NCI-H2029 (cell line): Measurements from ENCODE around the gene GRN.
"Not testable (repeated sequence)": the region's sequence is repeated elsewhere in the genome, so short reads cannot be mapped to it uniquely, and the experiment has no call there.

Experiments
- DNase-seq: peaks from one replicate; lab custom pipeline; 2025; lab: John Stamatoyannopoulos, UW

Gene GRN

DNA sequence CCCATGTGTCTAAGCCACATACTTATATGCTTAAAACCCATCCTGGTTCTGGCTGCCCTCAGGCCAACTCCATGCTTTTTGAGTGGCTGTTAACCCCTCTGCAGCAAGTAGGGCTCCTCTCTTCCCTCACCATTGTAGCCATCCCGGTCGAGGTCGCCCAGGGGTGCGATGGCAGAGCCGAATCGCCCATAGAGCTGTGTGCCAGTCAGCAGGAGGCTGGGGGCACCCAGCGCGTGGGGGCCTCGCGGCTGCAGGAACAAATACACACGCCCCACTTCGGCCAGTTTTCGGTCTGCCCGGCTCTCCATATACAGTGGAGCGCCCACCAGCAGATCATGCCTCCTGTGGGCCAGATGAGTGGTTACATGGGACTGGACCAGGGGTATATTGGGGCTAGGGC, 38.3 kb downstream of the GRN start:
- no peak for DNase-seq

DNA sequence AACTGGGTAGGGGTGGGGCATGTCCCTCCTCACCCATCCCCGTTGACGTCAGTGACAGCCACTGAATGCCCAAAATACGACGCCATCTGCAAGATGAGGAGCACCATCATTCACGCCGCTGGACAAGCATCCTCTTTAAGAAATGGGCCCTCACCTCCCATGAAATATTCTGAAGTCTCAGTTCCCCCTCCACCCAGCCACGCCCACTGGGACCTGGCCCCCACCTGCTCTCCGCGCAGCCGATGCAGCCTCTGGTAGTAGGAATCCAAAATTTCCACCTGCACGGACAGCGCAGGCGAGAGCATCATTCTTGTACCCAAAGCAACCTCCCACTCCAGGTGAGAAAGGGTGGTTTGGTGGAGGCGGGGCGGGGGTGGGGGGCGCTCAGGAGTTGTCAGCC, 38.8 kb downstream of the GRN start:
- no peak for DNase-seq

DNA sequence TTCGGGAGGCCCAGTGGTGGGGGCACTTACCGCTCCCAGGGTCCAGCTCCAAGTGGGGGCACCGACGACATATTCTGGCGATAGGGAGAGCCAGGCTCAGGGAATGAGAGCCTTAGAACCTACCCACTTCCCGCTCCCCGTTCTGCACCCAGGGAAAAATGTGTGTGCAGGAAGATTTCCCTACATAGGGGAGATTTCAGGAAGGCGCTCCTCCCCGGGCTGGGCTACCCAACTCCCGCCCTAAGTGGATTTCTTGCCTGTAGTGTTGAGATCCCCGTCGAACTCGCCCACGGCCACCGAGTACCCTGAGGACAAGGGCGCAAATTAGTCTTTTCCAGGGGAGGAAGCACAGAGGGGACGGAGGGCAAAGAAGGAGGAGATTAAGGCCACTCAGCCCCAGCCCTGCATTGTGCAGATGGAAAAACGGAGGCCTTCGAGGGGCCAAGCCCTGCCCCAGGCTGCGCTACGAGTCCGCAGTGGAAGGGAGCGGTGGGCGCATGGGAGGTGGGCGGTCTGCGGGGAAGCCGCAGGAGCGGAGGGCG, 39.2 kb downstream of the GRN start:
- no peak for DNase-seq

DNA sequence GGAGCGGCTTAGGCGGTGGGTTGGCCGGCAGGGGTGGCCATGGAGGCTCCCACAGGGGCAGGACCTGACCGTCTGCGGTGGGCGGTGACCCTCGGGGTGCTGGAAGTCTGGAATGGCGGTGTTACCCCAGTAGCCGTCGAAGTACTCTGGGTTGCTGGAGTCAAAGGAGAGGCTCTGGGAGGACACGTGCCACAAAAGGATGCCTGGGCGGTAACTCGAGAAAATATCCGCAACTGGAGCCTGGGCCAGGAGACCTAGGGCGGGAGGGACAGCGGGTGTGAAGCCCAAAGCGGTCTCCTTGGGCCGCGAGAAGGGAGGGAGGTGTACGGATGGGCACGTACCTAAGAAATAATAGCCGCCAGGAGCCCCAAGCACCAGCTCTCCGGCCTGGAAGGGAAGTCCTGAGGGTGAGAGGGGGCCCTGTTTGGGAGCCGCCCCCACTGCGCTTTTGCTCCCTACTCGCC, 39.8 kb downstream of the GRN start:
- DNase-seq: no peak

DNA sequence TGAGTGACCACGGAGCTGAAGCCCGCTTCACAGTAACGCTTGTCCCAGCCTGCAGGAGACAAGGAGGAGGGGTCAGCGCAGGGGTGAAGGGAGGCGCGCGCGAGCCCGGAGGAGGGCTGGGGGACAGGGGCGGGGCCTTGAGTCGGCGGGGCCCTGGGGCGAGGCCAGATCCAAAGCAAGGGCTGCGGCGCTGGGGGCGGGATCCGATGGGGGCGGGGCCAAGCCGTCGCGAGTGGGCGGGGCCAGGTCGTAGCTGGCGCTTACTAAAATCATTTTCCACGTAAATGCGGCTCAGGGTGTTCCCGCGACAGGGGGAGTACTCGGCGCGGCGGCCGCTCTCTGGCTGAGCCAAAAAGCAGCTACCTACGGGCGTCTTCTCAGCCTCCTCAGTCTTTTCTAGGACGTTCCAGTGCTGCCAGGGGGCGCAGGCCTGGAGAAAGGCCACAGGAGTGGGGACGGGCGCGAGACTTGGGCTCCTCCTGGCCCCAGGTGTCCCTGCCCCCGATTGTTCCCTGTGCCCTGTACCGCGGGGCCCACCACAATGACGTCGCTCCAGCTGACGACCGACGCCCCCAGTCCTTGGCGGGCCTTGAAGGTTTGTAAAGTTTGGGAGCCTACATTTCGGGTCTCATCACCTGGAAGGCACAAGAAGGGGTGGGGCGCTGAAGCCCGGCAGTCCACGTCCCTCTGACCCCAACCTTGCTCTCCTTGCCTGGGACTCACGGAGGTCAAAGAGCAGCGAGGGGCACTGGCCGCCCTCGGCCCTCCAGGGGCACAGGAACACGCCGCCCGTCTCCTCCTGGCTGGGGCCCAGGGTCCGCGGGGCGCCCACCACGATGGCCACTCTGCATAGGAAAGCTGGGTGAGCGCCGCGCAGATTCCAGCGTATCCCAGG, 40.4 kb downstream of the GRN start:
- peak; percentile 25 for DNase-seq

DNA sequence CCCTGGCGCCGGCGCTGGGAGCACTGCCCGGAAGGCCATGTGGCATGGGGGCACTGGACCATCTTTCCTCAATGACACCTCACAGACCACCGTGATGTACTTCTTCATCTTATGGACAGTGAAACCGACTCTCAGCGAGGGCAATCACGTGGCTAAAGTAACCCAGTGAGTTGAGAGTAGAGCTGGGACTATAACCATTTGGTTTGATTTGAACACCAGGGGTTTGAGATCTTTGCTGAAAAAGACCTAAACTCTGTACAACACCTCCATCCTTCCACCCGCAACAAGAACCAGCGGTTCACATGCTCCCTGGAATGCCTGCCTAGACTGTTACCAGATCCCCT, 41.1 kb downstream of the GRN start:
- no peak for DNase-seq

DNA sequence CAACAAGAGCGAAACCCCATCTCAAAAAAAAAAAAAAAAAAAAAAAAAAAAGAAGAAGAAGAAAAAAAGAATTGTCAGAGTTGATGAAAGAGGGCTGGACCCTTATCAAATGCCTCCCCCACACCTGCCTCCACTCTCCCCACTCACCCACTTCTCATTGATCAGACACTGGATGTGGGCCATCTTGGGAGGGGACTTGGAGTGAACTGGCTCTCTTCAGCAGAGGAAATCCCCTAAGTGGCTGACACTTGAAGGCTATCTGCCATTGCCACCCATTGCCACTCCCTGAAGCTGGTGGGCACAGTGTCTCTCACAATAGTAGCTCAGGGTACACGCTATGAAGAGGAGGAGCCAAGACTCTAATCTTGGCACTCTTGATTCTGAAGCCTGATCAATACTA, 42.7 kb downstream of the GRN start:
- DNase-seq: no peak

DNA sequence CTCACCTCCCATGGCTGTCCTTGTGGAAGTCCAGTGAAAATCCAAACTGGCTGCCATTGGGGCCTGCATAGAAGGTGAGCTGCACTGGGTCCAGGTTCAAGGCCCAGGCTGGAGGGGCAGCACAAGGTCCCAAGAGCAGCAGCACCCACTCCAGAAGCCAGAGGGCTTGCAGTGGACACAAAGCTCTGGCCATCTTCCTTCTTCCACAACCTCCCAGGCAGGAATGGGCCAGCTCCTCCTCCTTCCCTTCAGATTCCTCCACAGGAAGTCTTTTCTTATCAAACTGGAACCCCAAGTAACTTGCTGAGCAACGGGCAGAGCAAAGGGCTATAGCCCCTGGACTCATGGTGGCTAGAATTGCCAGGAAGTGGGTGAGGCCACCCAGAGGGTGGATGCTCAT, 44.2 kb downstream of the GRN start, which contains the start of gene ITGA2B:
ITGA2B (minus strand) TSS at position 369 of the 400 bp plus-strand sequence; CDS start at position 193, 176 bp downstream.
- no peak for DNase-seq

DNA sequence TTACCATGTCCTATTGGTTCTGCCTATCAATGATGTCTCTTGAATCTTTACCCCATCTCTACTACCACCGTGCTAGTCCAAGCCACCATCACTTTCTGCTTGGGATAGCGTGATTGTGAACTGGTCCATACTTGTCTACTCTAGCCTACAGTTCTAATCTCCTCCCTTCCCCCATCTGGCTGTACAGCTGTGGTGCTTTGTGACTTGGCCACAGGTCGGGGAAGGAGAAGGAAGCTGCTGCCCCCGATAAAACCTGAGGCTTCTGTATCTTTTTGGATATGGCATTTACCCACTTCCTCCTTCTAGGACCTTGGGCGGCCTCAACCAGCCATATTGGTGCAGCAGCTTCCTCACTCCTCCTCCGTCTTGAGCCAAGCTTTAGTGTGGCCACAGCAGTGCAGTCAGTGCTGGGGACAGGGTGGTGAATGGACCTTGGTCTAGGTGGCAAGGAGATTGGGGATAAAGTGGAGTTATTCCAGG, 44.7 kb downstream of the GRN start:
- DNase-seq: no peak

DNA sequence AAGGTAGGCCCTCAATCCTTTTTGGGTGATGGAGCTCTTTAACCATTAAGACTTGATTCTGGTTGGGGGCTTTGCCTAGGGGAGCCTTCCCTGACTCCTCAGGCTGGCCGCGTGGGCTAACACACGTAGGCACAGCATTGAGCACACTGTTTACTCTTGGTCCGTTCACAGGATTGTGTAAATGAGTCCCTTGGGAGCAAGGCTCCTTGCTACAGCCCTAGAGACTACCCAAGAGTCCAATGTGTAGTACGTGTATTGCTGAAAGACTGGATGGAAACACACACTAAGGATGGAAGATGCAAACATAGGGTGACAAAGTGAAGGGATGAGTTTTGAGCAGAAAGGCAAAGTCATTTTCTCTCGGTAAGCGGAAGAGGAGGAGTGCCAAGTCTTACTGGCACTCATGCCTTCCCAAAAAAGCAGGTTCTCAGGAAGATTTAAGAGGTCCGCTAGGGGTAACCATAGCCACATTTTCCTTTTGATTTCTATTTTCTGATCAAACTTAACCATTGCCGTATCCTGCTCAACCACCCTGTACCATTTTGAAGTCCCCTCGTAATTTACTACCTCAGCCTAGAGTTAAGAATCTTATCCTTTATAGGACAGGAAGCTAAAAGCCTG, 45.3 kb downstream of the GRN start:
- DNase-seq: no peak

DNA sequence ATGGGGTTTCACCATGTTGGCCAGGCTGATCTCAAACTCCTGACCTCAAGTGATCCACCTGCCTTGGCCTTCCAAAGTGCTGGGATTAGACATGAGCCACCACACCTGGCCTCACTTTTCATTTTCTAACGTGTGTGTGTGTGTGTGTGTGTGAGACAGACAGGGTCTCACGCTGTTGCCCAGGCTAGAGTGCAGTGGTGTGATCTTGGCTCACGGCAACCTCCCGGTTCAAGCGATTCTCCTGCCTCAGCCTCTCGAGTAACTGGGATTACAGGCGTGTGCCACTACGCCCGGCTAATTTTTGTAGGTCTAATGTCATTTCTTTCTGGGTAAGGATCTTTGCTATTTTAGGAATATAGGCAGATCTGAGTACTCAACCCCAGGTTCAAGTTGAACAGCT, 49.0 kb downstream of the GRN start:
- not testable (repeated sequence) for DNase-seq

DNA sequence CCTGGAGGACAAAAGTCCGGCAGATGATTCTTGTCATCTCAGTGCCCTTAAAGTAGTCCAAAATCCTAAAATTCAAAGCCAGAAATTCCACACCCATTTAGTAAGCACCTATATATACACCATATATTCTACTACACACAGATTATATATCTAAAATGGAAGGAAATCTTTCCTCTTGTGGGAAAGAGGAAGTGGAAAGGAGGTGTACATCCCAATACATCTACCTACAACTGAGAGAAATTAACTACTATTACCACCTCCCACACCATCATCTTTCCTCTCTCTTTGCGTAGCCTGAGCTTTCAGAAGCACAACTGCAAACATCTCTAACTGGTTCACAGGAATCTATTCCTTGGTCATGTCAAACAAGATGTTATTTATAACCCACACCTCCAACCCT, 49.7 kb downstream of the GRN start:
- DNase-seq: no peak

DNA sequence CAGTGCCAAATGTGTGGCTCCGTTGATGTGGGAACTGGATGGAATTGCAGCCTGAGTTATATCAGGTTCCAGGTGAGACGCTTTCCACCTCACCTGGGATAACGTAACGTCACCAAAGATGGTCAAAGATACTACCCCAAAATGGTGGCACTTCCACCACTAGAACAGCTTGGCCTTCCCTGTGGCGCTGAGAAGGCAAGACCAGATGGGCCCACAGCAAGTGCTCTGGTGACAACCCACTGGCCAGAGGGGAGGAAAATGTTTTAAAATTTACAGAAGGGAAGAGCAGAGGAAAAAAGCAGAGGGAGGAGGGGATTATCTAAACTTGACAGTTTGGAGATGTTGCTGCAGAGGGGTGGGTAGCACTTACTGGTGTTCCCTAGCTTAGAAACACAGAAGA, 51.8 kb downstream of the GRN start:
- no peak for DNase-seq

DNA sequence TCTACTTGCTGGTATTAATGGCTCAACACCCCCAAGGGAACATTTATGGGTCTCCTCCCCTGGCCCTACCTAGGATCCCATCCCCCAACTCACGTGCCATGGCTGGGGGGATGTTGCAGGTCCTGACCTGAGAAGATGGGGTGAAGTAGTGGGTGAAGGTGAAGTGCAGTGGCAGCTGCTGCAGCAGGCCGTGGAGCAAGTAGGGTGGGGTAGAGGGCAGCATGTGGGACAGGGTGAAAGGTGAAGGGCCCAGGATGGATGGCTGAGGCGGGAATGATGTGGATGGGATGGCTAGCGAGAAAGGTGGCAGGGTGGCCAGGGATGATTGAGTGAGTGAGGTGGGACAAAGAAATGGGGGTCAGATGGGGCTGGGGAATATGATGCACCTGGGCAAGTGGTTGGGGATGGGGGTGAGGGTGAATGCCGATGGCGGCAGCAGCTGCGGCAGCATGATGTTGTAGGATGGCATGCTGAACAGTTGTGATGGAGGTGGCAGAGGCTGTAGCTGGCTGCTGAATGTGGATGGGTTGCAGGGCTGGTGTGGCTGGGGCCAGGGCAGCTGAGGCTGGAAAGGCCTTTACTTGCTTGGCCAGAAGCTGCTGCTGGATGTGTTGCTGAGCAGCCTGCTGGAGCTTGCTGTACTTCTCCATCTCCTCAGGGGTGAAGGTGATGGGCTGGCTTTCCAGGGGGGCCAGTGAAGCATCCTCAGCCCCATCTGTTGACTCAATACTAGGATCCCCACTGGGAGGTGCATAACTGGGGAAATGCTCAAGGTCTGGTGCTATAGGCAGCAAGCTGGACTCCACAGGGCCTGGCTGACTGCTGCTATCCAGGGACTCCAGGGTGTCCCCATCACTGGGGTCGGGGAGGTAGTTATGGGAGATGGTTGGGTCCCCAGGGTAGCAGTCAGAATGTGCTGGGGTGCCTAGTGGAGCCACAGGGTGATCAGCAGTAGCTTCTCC, 52.7 kb downstream of the GRN start:
- no peak for DNase-seq

DNA sequence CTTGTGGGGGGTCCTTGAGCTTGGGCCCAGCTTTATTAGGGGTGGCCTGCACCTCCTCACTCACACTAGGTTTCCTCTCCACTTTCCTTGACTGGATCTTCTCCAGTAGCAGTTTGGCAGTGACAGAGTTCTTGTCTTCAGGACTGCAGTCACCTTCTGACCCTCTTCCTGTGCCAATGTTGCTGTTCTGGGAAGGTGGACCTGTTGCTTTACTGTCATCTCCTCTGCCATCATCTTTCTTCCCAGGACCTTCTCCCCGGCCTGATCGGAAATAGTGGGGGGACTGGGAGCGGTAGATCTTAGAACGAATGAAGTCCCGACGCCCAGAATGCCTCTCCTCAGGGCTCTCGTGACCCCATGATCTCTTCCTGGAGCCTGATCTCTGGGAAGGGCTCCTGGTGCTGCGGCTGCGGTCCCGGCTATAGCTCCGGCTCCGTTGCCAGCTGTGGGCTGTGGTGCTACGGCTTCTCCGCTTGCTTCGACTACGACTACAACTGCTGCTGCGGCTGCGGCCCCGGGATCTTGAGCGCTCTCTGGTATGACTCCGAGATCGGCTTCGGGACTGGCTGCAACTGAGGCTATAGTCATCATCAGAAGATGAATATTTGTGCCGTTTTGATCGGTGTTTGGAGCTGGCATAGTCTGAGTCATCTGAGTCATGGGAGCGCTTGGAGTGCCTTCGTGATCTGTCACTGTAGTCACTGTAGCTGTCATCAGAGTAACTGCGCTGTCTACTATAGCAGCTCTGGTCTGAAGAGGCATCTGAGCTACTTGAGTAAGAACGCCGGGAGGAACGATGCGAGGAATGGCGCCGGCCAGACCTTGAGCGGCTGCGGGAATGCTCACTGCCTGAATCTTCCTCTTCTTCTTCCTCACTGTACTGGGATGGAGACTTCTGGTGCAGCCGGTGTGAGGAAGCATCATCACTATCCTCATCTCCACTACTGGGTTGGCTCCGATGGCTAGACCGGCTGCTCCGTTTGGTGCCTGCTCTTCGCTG, 53.9 kb downstream of the GRN start:
- DNase-seq: no peak

DNA sequence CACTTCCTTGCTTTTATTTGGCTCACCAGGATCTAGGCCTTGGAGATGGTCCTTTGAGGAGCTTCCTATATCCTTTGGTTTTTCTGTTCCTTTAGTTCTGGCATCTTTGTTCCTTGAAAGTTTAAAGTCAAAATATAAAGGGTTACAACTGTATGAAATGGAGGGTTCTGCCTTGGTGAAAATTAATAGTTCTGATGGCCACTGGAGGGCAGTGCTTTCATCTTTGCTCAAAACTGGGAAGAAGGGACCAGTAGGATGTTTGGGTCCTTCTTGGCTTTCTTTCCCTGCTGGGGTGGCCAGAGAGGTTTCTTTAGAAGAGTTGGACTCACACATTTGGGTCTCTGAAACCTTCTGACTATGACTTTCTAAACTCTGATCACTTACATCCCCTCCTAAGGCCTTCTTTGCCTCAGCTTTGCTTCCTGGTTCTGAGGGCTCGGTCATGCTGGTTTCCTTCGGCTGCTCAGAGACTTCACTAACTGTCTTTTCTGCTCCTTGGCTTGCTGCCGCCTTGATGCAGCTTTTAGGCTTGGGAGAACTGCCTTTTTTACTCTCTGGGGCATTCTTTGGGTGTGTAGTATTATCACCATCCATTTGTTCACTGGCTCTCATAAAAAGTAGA, 55.2 kb downstream of the GRN start:
- no peak for DNase-seq
